GM20431 (cell line): ENCODE data around the gene RNF112.
"Not testable (repeated sequence)": the region's sequence is repeated elsewhere in the genome, so short reads cannot be mapped to it uniquely, and the experiment has no call there.

Experiments used
- in situ Hi-C: fragments of 300-500 bp; cut with MseI, MboI; formaldehyde crosslinking; loops from one replicate; pipeline ENCODE4 v1.15.0; 2020; ENCODE audit warnings: low sequenced_read_pairs; ENCODE audit not compliant: unreplicated experiment

RNF112 gene

GRCh38 chr17:19461681-19462080, 50.6 kb downstream of the RNF112 start:
- in situ Hi-C loops = no loop called here

- in situ Hi-C loops = not testable (repeated sequence)
Observed at GRCh38 chr17:19462456-19463035, 51.5 kb downstream of the RNF112 start.

GRCh38 chr17:19464031-19465026, 53.3 kb downstream of the RNF112 start:
- in situ Hi-C loops = no loop called here
